RPMI8226 (cell line): ENCODE data around the gene FOXJ2.
"Not testable (repeated sequence)": the region's sequence is repeated elsewhere in the genome, so short reads cannot be mapped to it uniquely, and the experiment has no call there.

ENCODE experiments used
- DNase-seq: peaks from one replicate; pipeline ENCODE4 v3.0.0-alpha.2; 2015

FOXJ2 gene

DNA sequence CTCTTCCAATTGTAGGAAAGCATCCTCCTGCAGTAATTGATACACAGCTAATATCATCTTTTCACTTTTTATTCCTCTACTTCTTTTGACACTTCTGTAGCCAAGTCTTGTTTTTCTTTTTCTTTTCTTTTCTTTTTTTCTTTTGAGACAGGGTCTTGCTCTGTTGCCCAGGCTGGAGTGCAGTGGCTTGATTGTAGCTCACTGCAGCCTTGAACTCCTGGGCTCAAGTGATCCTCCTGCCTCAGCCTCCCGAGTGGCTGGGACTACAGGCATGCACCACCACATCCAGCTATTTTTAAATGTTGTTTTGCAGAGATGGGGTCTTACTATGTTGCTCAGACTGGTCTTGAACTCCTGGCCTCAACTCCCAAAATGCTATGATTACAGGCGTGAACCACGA lies 39.3 kb downstream of the FOXJ2 start:
- not testable (repeated sequence) for DNase-seq

- DNase-seq, result no peak
These were observed 43.4 kb downstream of the FOXJ2 start for GRCh38 chr12:8075935-8076334.

DNA sequence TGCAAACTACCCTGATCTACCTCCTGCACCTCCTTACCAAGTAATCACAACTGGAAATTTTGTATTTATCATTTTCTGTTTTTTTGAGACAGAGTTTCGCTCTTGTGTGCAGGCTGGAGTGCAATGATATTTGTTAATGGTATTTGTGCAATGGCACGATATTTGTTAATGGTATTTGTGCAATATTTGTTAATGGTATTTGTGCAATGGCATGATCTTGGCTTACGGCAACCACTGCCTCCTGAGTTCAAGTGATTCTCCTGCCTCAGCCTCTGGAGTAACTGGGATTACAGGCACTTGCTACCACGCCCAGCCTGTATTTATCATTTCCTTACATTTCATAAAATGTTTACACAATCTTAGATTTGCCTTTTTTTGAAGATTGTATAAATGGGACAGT lies 43.9 kb downstream of the FOXJ2 start:
- DNase-seq, result no peak

GRCh38 chr12:8077207-8077606 lies 44.7 kb downstream of the FOXJ2 start:
- no peak for DNase-seq

GRCh38 chr12:8078398-8078797 lies 45.9 kb downstream of the FOXJ2 start:
- DNase-seq, result peak; percentile 57

GRCh38 chr12:8078916-8079315 lies 46.4 kb downstream of the FOXJ2 start:
- no peak for DNase-seq

DNA sequence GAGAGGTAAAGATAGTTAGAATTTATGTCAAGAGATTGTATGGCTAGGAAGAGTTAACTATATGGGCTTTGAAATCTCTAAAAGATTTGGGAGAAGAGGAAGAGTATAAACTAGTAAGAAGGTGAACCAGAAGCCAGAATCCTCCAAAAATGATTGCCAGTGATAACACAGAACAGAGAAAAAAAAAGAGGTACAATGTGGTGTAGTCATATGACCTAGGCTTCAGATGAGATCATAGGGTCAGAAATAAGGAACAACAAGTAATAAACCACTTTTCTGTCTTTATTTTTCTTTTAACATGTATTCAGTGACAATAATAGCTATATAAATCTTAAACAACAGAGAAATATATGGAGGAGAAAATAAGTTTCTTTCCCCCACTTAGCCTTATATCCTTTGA lies 47.6 kb downstream of the FOXJ2 start:
- DNase-seq, result no peak

DNA sequence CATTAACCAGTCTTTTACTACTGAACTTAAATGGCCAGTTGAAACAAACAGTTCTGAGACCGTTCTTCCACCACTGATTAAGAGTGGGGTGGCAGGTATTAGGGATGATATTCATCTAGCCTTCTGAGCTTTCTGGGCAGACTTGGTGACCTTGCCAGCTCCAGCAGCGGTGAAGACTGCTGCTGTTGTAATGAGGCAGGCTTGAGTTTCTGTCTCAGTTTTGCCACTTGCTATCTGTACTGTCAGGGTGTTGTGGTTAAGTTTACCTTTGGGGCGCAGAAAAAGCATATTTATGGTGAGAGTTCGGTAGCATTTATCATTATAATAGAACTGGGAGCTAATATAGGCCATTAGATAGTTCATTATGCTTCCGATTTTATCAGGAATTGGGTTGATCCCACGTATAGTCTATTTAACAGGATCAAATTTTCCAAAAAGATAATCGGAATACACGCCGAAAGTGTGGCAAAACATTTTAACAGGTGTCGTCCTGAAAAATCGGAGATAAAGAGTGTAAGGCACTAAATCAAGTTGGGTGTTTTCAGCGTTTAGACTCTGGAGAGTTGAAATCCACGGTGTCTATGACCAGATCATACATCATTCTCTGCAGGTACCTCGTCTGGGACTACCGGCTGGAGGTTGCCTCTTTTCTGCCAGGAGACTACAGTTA lies 48.9 kb downstream of the FOXJ2 start:
- peak; percentile 58 for DNase-seq

DNA sequence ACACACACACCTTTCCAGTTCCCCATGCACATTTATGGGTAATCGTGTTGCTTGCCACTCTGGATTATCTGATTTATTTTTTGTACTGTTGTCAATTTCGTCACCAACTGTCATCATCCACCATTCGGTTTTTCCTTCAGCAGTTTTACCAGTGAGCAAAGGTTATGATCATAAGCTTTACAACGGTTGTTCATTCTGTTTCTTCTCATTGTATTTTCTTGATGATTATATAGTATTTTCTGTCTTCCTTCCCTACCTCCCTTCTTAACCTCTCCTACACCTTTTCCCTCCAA lies 50.2 kb downstream of the FOXJ2 start:
- DNase-seq, result no peak

DNA sequence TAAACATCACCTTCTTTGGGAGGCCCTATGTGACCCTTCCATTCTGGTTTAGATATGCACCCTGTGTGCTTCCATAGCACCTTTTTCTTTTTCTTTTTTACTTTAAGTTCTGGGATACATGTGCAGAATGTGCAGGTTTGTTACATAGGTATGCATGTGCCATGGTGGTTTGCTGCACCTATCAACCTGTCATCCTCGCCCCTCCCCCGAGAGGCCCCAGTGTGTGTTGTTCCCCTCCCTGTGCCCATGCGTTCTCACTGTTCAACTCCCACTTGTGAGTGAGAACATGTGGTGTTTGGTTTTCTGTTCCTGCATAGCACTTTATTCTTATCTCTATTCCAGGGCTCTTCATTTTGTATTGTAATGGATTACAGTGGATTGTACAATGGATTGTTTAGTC lies 51.8 kb downstream of the FOXJ2 start:
- DNase-seq, result not testable (repeated sequence)

DNA sequence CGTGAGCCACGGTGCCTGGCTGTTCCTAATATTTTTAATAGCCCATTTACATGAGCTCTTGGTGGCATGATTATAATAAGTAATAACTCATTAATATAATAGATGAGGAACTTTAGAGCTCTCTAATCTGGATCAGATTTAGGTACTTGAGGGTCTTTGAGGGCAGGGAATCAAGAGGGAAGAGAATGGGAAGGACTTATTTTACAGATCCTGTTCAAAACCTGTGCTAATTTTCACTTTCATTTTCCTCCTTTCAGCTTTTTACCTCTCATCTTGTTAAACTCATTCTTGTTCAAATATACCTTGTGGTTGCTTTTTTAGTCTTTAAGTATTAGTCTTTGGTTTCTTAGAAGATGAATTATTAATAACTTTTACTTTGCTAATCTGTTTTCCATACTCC lies 55.1 kb downstream of the FOXJ2 start:
- DNase-seq, result no peak

DNA sequence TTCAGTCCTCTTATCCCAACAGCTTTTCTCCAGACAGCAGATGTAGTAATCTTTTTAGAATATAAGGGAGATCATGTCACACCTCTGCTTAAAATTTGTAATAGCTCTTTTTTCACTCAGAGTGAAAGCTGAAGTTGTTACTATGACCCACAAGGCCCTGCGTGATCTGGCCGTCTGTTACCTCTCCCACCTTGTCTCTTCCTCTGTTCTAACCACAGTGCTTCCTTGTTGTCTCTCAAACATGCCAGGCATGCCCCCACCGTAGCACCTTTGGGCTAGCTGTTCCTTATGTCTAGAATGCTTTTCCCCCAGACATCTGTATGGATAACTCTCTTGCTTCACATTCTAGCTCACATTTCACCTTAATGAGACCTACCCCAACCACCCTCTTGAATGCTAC lies 56.1 kb downstream of the FOXJ2 start:
- no peak for DNase-seq

DNA sequence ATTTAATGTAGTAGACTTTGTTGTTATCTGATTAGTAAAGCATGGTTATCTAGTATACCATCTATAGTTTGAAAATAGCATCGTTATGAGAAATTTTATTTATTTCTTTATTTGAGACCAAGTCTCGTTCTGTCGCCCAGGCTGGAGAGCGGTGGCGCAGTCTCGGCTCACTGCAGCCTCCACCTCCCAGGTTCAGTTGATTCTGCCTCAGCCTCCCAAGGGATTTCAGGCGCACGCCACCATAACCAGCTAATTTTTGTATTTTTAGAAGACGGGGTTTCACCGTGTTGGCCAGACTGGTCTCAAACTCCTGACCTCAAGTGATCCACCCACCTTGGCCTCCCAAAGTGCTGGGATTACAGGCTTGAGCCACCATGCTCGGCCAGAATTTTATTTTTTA lies 56.8 kb downstream of the FOXJ2 start:
- not testable (repeated sequence) for DNase-seq

- no peak for DNase-seq
These were observed 57.2 kb downstream of the FOXJ2 start for GRCh38 chr12:8089716-8090115.

- no peak for DNase-seq
These were observed 60.8 kb downstream of the FOXJ2 start for GRCh38 chr12:8093291-8093690.

- no peak for DNase-seq
These were observed 63.9 kb downstream of the FOXJ2 start for GRCh38 chr12:8096281-8096915.

DNA sequence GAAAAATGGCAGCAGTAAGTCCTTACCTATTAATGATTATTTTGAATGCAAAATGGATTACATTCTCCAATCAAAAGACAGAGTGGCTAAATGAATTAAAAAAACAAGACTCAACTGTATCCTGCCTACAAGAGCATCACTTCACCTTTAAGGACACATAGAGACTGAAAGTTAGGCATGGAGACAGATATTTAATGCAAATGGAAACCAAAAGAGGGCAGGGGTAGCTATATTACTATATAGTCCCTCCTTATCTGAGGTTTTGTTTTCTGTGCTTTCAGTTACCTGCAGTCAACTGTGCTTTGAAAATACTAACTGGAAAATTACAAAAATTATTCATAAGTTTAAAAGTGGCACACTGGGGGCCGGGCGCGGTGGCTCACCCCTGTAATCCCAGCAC lies 66.7 kb downstream of the FOXJ2 start:
- DNase-seq, result no peak
